GM12878 (cell line): ENCODE data around the gene TIPRL. TPM values are rescaled to one million over a fixed set of nuclear protein-coding genes. Genes with fewer than 3 reads are reported as not detected.

ENCODE experiments used
- ATAC-seq: fragments of 200-7000 bp; cut with Tn5 transposase; 3 replicates; pipeline ENCODE4 v1.9.1; 2020; ENCODE audit warnings: mild to moderate bottlenecking, moderate library complexity
- BruUV-seq: library from RNA; stranded (reverse); fragments of 400-500 nt; replicated peaks from 2 replicates; lab custom pipeline; 2021; lab: Mats Ljungman, UMichigan
- CTCF ChIA-PET: fragments of 300-600 bp; sonication (Branson Sonifier 250); formaldehyde crosslinking; extraction: SDS; loops from one replicate; lab custom pipeline; 2021; ENCODE audit warnings: inconsistent platforms; lab: Yijun Ruan, JAX
- POLR2A ChIA-PET: fragments of 350-600 bp; formaldehyde crosslinking; extraction: SDS; loops from one replicate; lab custom pipeline; 2021; ENCODE audit warnings: inconsistent platforms; lab: Charles Lee
- RAD21 ChIA-PET: fragments of 300-600 bp; sonication (Branson Sonifier 250); formaldehyde crosslinking; loops from one replicate; lab custom pipeline; 2023; ENCODE audit warnings: antibody characterized with exemption; ENCODE audit not compliant: unreplicated experiment; lab: Charles Lee
- SMC1A ChIA-PET: fragments of 300-600 bp; sonication (Branson Sonifier 250); formaldehyde crosslinking; loops from one replicate; lab custom pipeline; 2023; ENCODE audit not compliant: unreplicated experiment, uncharacterized antibody; lab: Charles Lee
- DNase-seq: peaks from one replicate; pipeline ENCODE4 v3.0.0-alpha.2; 2011; ENCODE audit warnings: low read depth, low spot score
- FAIRE-seq: peaks from 3 replicates; lab custom pipeline; 2011; peaks lifted over from hg19 to GRCh38; lab: Jason Lieb, UNC
- H2AFZ ChIP-seq: 2 replicates; pipeline ENCODE4 v1.6.0; 2011; ENCODE audit warnings: low read depth, low read length, control low read depth; ENCODE audit not compliant: control insufficient read depth
- H3K27ac ChIP-seq: 2 replicates; pipeline ENCODE4 v1.5.1; 2011; ENCODE audit warnings: control low read depth; ENCODE audit not compliant: control insufficient read depth, insufficient read depth
- H3K27me3 ChIP-seq, 2 experiments: replicated peaks in 1 of 2; 2 replicates each; pipeline versions ENCODE4 v1.6.0 to v1.6.1; 2011; ENCODE audit warnings: low read length in 1 of 2; ENCODE audit not compliant: control insufficient read depth in 2 of 2, insufficient read depth in 2 of 2
- H3K36me3 ChIP-seq, 2 experiments: 2 replicates each; pipeline ENCODE4 v1.5.1; 2011; ENCODE audit warnings: low read length in 1 of 2; ENCODE audit not compliant: control insufficient read depth in 2 of 2, insufficient read depth in 2 of 2
- H3K4me1 ChIP-seq: 2 replicates; pipeline ENCODE4 v1.6.1; 2011; ENCODE audit warnings: mild to moderate bottlenecking, low read length, moderate library complexity, mixed read lengths; ENCODE audit not compliant: control insufficient read depth, insufficient read depth
- H3K4me2 ChIP-seq: 2 replicates; pipeline ENCODE4 v1.6.0; 2011; ENCODE audit warnings: control low read depth; ENCODE audit not compliant: control insufficient read depth, insufficient read depth
- H3K4me3 ChIP-seq: fragments of 200-600 bp; sonication (generic); 2 replicates; pipeline ENCODE4 v1.5.1; 2016
- H3K79me2 ChIP-seq: 2 replicates; pipeline ENCODE4 v1.6.0; 2011; ENCODE audit warnings: low read length; ENCODE audit not compliant: control insufficient read depth, insufficient read depth
- H3K9ac ChIP-seq: 2 replicates; pipeline ENCODE4 v1.8.0; 2011; ENCODE audit warnings: low read length, control low read depth, mixed read lengths; ENCODE audit not compliant: control insufficient read depth, insufficient read depth
- H3K9me3 ChIP-seq: replicated peaks from 3 replicates; pipeline ENCODE4 v1.5.1; 2011; ENCODE audit warnings: mild to moderate bottlenecking, low read length; ENCODE audit not compliant: control insufficient read depth, insufficient read depth
- H4K20me1 ChIP-seq: 2 replicates; pipeline ENCODE4 v1.6.0; 2011; ENCODE audit not compliant: control insufficient read depth, insufficient read depth
- BCL11A ChIP-seq: IDR thresholded peaks from 2 replicates; pipeline ENCODE4 v1.6.1; 2011; ENCODE audit warnings: low read depth, low read length
- BHLHE40 ChIP-seq, 2 experiments: fragments of 450-650 bp in 1 of 2; IDR thresholded peaks; 2 replicates each; pipeline ENCODE4 v1.6.1; 2011 to 2017; ENCODE audit warnings: low read depth in 2 of 2, borderline replicate concordance in 1 of 2, improper control_type of control experiment in 1 of 2, low read length in 1 of 2, mild to moderate bottlenecking in 1 of 2
- MEF2B ChIP-seq: fragments of 450-650 bp; IDR thresholded peaks from 2 replicates; pipeline ENCODE4 v1.6.1; 2018; ENCODE audit warnings: mild to moderate bottlenecking, moderate library complexity; ENCODE audit not compliant: partially characterized antibody, poor library complexity, severe bottlenecking
- POLR2A ChIP-seq: IDR thresholded peaks from 2 replicates; pipeline ENCODE4 v1.6.1; 2011; ENCODE audit warnings: low read depth, mild to moderate bottlenecking, low read length
- POLR2AphosphoS5 ChIP-seq: IDR thresholded peaks from 2 replicates; pipeline ENCODE4 v1.6.1; 2011; ENCODE audit warnings: mild to moderate bottlenecking, low read length, inconsistent platforms
- RAD51 ChIP-seq: fragments of 450-650 bp; IDR thresholded peaks from 2 replicates; pipeline ENCODE4 v1.6.1; 2016; ENCODE audit warnings: moderate library complexity, mild to moderate bottlenecking, inconsistent platforms
- RUNX3 ChIP-seq: IDR thresholded peaks from 2 replicates; pipeline ENCODE4 v1.6.1; 2012; ENCODE audit warnings: low read length, inconsistent platforms
- SKIL ChIP-seq: fragments of 450-650 bp; IDR thresholded peaks from 2 replicates; pipeline ENCODE4 v1.6.1; 2017; ENCODE audit warnings: mild to moderate bottlenecking, low read depth, inconsistent platforms; ENCODE audit not compliant: poor library complexity, severe bottlenecking
- TAF1 ChIP-seq: IDR thresholded peaks from 2 replicates; pipeline ENCODE4 v1.6.1; 2011; ENCODE audit warnings: mild to moderate bottlenecking, low read depth, low read length, borderline replicate concordance
- WGBS: methylation state at CpG from one replicate; pipeline ENCODE4 v1.1.6; 2016; ENCODE audit warnings: low lambda C conversion rate; ENCODE audit not compliant: insufficient replicate concordance, insufficient coverage; ENCODE audit errors: missing lambda C conversion rate; 5-methylcytosine and 5-hydroxymethylcytosine counted together
- in situ Hi-C: fragments of 300-500 bp; cut with MboI; formaldehyde crosslinking; loops from 9 replicates; pipeline ENCODE4 v1.14.3; 2018; ENCODE audit warnings: mixed read lengths
- intact Hi-C: fragments of 100-400 bp; cut with micrococcal nuclease; formaldehyde crosslinking; loops from one replicate; pipeline ENCODE4 v1.14.2; 2022; ENCODE audit not compliant: unreplicated experiment
- polyA plus RNA-seq, 11 experiments: library from polyadenylated mRNA; depleted of rRNA in 4 of 11; unstranded in 6 of 11; stranded (reverse) in 5 of 11; fragments of >200 nt; fragmentation: Nextera tagmentation in 4 of 11; fragmentation: Illumina TruSeq in 1 of 11; extraction: Ambion mirVana in 4 of 11; extraction: Trizol in 1 of 11; gene quantifications; 1 replicate in 1 of 11; 2 replicates in 10 of 11; pipeline versions ENCODE4 v1.2.1 to v1.2.3, GENCODE V29; 2011 to 2016; ENCODE audit warnings: inconsistent platforms in 2 of 11, missing spikeins in 2 of 11, low read depth in 1 of 11
- total RNA-seq, 4 experiments: library from RNA; depleted of rRNA in 3 of 4; stranded (reverse); fragments of >200 nt in 3 of 4; fragmentation: Illumina TruSeq in 1 of 4; extraction: Trizol in 1 of 4; gene quantifications; 2 replicates each; pipeline versions ENCODE4 v1.2.1 to v1.2.3, GENCODE V29; 2013 to 2021

The TIPRL gene
- total and polyA plus RNA-seq, 10 of the 15 experiments (the other 5 are each of a cell fraction or from before 2014, with no cell fraction given), result 36.4 to 72.1 (median 49.9) TPM

- Histone ChIP-seq H3K9ac (peak overlapping the region; percentile 94), H3K4me2 (peak overlapping the region; percentile 89), H2AFZ (peak overlapping the region; percentile 97), H3K79me2 (peaks cover 36% of the 10 kb centered on the region), H4K20me1 (no peaks in the 10 kb centered on the region), H3K27ac (peak overlapping the region; percentile 95), H3K27me3 (no peaks in the 10 kb centered on the region), H3K4me1 (no peaks in the 10 kb centered on the region; the same call in 1 of the 2 replicates), H3K4me3 (peak overlapping the region; percentile 91), H3K36me3 (no peaks in the 10 kb centered on the region), H3K9me3 (no peaks in the 10 kb centered on the region; the same call in 2 of the 3 replicates)
- ChIA-PET CTCF (interaction anchor here (1.0 to 2.1 kb wide), 8 partner anchors 9 to 163 kb away, joined by 3 to 13 read pairs (median 4); partner anchors contain the start of gene SFT2D2), SMC1A (interaction anchor here (0.8 to 2.1 kb wide), 9 partner anchors 9 to 66 kb away, joined by 3 to 10 read pairs (median 4); no protein-coding TSS in a partner anchor), RAD21 (interaction anchor here (1.1 to 1.8 kb wide), 4 partner anchors 47 to 251 kb away, joined by 3 to 13 read pairs (median 4); partner anchors contain the start of gene SFT2D2), POLR2A (interaction anchor here (0.6 to 3.4 kb wide), 8 partner anchors 8 to 163 kb away, joined by 3 to 21 read pairs (median 4); partner anchors contain the start of gene SFT2D2)
- FAIRE-seq, result no peak
- no peak for TF ChIP-seq BCL11A
- peak; percentile 81 for TF ChIP-seq MEF2B
- peak; percentile 34 for TF ChIP-seq SKIL
- TF ChIP-seq TAF1, result 0 out of 2 replicates have a peak, but pooled peaks have one; percentile 32
- 0 out of 2 replicates have a peak, but pooled peaks have one; percentile 0 for TF ChIP-seq POLR2A
- TF ChIP-seq POLR2AphosphoS5, result 0 out of 2 replicates have a peak, but pooled peaks have one; percentile 73
- no peak; the same call in 1 of the 2 replicates for TF ChIP-seq RUNX3
- peak; percentile 58 to 71; a peak in 3 of 4 replicates for TF ChIP-seq BHLHE40 (IDR thresholded peaks at IDR 0.05; ENCODE audit: borderline replicate concordance in 1 of 2, low read depth in 2 of 2, low read length in 1 of 2)
- TF ChIP-seq RAD51, result 0 out of 2 replicates have a peak, but pooled peaks have one; percentile 8
- DNase-seq, result no peak
- ATAC-seq, result peak; percentile 42
- BruUV-seq, result no TSS peak
- in situ Hi-C loops, result no loop called here
- intact Hi-C loops, result loop anchor here (2.0 to 10.0 kb wide), 2 partner anchors 47 to 245 kb away; partner anchors contain the start of genes DCAF6, MPC2 and SFT2D2
- WGBS, result 4% methylated on average over 20 of the region's 20 CpGs
Measured at GRCh38 chr1:168179438-168180147, 831 bp downstream of the TIPRL start.
